Ammon's horn (tissue), 1 donor: ENCODE measurements around the gene BET1L.
"Not testable (repeated sequence)": the region's sequence is repeated elsewhere in the genome, so short reads cannot be mapped to it uniquely, and the experiment has no call there.

Source experiments
- DNase-seq: peaks from one replicate; pipeline ENCODE4 v3.0.0-alpha.2; 2016; ENCODE audit warnings: low spot score

Gene BET1L

GRCh38 chr11:227824-228379 is 20.7 kb upstream of the BET1L start:
- DNase-seq, result no peak

GRCh38 chr11:225734-226453 is 18.7 kb upstream of the BET1L start:
- no peak for DNase-seq

- no peak for DNase-seq
Observed at GRCh38 chr11:224424-224823, 17.2 kb upstream of the BET1L start.

GRCh38 chr11:223884-224283 is 16.7 kb upstream of the BET1L start:
- DNase-seq, result no peak

GRCh38 chr11:223026-223789 is 16.0 kb upstream of the BET1L start:
- no peak for DNase-seq

GRCh38 chr11:221998-222789 is 15.0 kb upstream of the BET1L start:
- no peak for DNase-seq

- DNase-seq, result no peak
Observed at GRCh38 chr11:221539-221938, 14.3 kb upstream of the BET1L start.

- not testable (repeated sequence) for DNase-seq
Observed at GRCh38 chr11:220641-221215, 13.5 kb upstream of the BET1L start.

GRCh38 chr11:218815-219593 is 11.8 kb upstream of the BET1L start:
- no peak for DNase-seq

GRCh38 chr11:217704-218103 is 10.5 kb upstream of the BET1L start:
- DNase-seq, result no peak

- DNase-seq, result no peak
Observed at GRCh38 chr11:216081-216974, 9.1 kb upstream of the BET1L start.

- DNase-seq, result no peak
Observed at GRCh38 chr11:215581-216037, 8.4 kb upstream of the BET1L start.

GRCh38 chr11:214083-214482 is 6.9 kb upstream of the BET1L start:
- no peak for DNase-seq

- DNase-seq, result no peak
Observed at GRCh38 chr11:213111-213510, 5.9 kb upstream of the BET1L start.

- no peak for DNase-seq
Observed at GRCh38 chr11:212150-213100, 5.2 kb upstream of the BET1L start.

GRCh38 chr11:211741-212140 is 4.5 kb upstream of the BET1L start:
- DNase-seq, result no peak

GRCh38 chr11:211295-211694 is 4.1 kb upstream of the BET1L start:
- DNase-seq, result no peak

- no peak for DNase-seq
Observed at GRCh38 chr11:210803-211180, 3.6 kb upstream of the BET1L start.
